ENCODE measurements around the gene GGT5. TPM values are rescaled to one million over a fixed set of nuclear protein-coding genes. Genes with fewer than 3 reads are reported as not detected.
"Not testable (repeated sequence)": the region's sequence is repeated elsewhere in the genome, so short reads cannot be mapped to it uniquely, and the experiment has no call there.

Gene GGT5
- total RNA-seq, 1 donor: 7.2 TPM

- Histone ChIP-seq H3K27me3 (ENCODE audit: insufficient read depth, low read length) (no peaks in the 10 kb centered on the region), H3K4me3 (ENCODE audit: insufficient read depth, low read length) (peak overlapping the region; percentile 17), H4K20me1 (ENCODE audit: insufficient read depth, low read length) (peaks cover 3% of the 10 kb centered on the region), H2AFZ (ENCODE audit: low read length) (no peak overlapping the region), H3K4me1 (ENCODE audit: insufficient read depth, low read length) (peaks cover 61% of the 10 kb centered on the region), H3K36me3 (ENCODE audit: insufficient read depth, low read length) (peaks cover 2% of the 10 kb centered on the region), H3K79me2 (ENCODE audit: insufficient read depth, low read length) (peaks cover 68% of the 10 kb centered on the region), H3K4me2 (ENCODE audit: insufficient read depth, low read length) (peak overlapping the region; percentile 71), H3K9me3 (ENCODE audit: low read depth, low read length) (no peaks in the 10 kb centered on the region), H3K27ac (ENCODE audit: low read depth, low read length) (peak overlapping the region; percentile 82)
- no peak for TF ChIP-seq CTCF (IDR thresholded peaks at IDR 0.05; ENCODE audit: extremely low read depth, low read depth, low read length)
- DNase-seq (ENCODE audit: insufficient read length, low spot score, missing footprints): no peak
Measured at GRCh38 chr22:24289741-24290163, 44.9 kb upstream of the GGT5 start.

GRCh38 chr22:24289114-24289513 lies 44.2 kb upstream of the GGT5 start:
- DNase-seq (ENCODE audit: insufficient read length, low spot score, missing footprints): peak; percentile 61
- Histone ChIP-seq H3K27ac (ENCODE audit: low read depth, low read length) (peak overlapping the region; percentile 82), H3K9me3 (ENCODE audit: low read depth, low read length) (no peaks in the 10 kb centered on the region), H3K27me3 (ENCODE audit: insufficient read depth, low read length) (no peaks in the 10 kb centered on the region), H3K4me2 (ENCODE audit: insufficient read depth, low read length) (peak overlapping the region; percentile 71), H2AFZ (ENCODE audit: low read length) (no peak overlapping the region), H4K20me1 (ENCODE audit: insufficient read depth, low read length) (peaks cover 3% of the 10 kb centered on the region), H3K79me2 (ENCODE audit: insufficient read depth, low read length) (peaks cover 66% of the 10 kb centered on the region), H3K4me1 (ENCODE audit: insufficient read depth, low read length) (peaks cover 64% of the 10 kb centered on the region), H3K36me3 (ENCODE audit: insufficient read depth, low read length) (peaks cover 2% of the 10 kb centered on the region), H3K4me3 (ENCODE audit: insufficient read depth, low read length) (no peak overlapping the region)
- no peak for TF ChIP-seq CTCF (IDR thresholded peaks at IDR 0.05; ENCODE audit: extremely low read depth, low read depth, low read length)

- not testable (repeated sequence) for H3K27me3 ChIP-seq (ENCODE audit: insufficient read depth, low read length); DNase-seq (ENCODE audit: insufficient read length, low spot score, missing footprints); H3K36me3 ChIP-seq (ENCODE audit: insufficient read depth, low read length); H3K4me3 ChIP-seq (ENCODE audit: insufficient read depth, low read length); H4K20me1 ChIP-seq (ENCODE audit: insufficient read depth, low read length); H3K9me3 ChIP-seq (ENCODE audit: low read depth, low read length); H2AFZ ChIP-seq (ENCODE audit: low read length)
- Histone ChIP-seq H3K27ac (ENCODE audit: low read depth, low read length) (peak overlapping the region; percentile 82), H3K4me1 (ENCODE audit: insufficient read depth, low read length) (peaks cover 64% of the 10 kb centered on the region), H3K4me2 (ENCODE audit: insufficient read depth, low read length) (peak overlapping the region; percentile 37), H3K79me2 (ENCODE audit: insufficient read depth, low read length) (peaks cover 73% of the 10 kb centered on the region)
Measured at GRCh38 chr22:24287801-24288200, 42.9 kb upstream of the GGT5 start.

GRCh38 chr22:24287212-24287611 lies 42.3 kb upstream of the GGT5 start:
- H3K4me2 ChIP-seq (ENCODE audit: insufficient read depth, low read length); H4K20me1 ChIP-seq (ENCODE audit: insufficient read depth, low read length); H2AFZ ChIP-seq (ENCODE audit: low read length); H3K4me3 ChIP-seq (ENCODE audit: insufficient read depth, low read length); H3K9me3 ChIP-seq (ENCODE audit: low read depth, low read length); H3K27me3 ChIP-seq (ENCODE audit: insufficient read depth, low read length); H3K36me3 ChIP-seq (ENCODE audit: insufficient read depth, low read length); DNase-seq (ENCODE audit: insufficient read length, low spot score, missing footprints): not testable (repeated sequence)
- peaks cover 64% of the 10 kb centered on the region for H3K4me1 ChIP-seq (ENCODE audit: insufficient read depth, low read length)
- peaks cover 74% of the 10 kb centered on the region for H3K79me2 ChIP-seq (ENCODE audit: insufficient read depth, low read length)
- H3K27ac ChIP-seq (ENCODE audit: low read depth, low read length): peak overlapping the region; percentile 82

- H3K4me1 ChIP-seq (ENCODE audit: insufficient read depth, low read length): peaks cover 45% of the 10 kb centered on the region
- peak overlapping the region; percentile 21 for H3K27ac ChIP-seq (ENCODE audit: low read depth, low read length)
Measured at GRCh38 chr22:24285245-24285644, 40.4 kb upstream of the GGT5 start.

More at GRCh38 chr22:24285245-24285644, 40.4 kb upstream of the GGT5 start:
- TF ChIP-seq CTCF (IDR thresholded peaks at IDR 0.05; ENCODE audit: extremely low read depth, low read depth, low read length): no peak
- H3K4me3 ChIP-seq (ENCODE audit: insufficient read depth, low read length): peak overlapping the region; percentile 3
- H3K9me3 ChIP-seq (ENCODE audit: low read depth, low read length): no peaks in the 10 kb centered on the region
- H4K20me1 ChIP-seq (ENCODE audit: insufficient read depth, low read length): no peaks in the 10 kb centered on the region
- no peak for DNase-seq (ENCODE audit: insufficient read length, low spot score, missing footprints)
- no peaks in the 10 kb centered on the region for H3K27me3 ChIP-seq (ENCODE audit: insufficient read depth, low read length)
- H3K4me2 ChIP-seq (ENCODE audit: insufficient read depth, low read length): peak overlapping the region; percentile 65
- H3K36me3 ChIP-seq (ENCODE audit: insufficient read depth, low read length): peaks cover 4% of the 10 kb centered on the region
- H2AFZ ChIP-seq (ENCODE audit: low read length): no peak overlapping the region
- H3K79me2 ChIP-seq (ENCODE audit: insufficient read depth, low read length): peaks cover 71% of the 10 kb centered on the region
